ENCODE measurements around the gene RTL10.
"Not testable (repeated sequence)": the region's sequence is repeated elsewhere in the genome, so short reads cannot be mapped to it uniquely, and the experiment has no call there.

Gene RTL10

GRCh38 chr22:19836512-19836911, 18.2 kb downstream of the RTL10 start:
- peaks cover 13% of the 10 kb centered on the region for H3K36me3 Mint-ChIP-seq (ENCODE audit: low read depth)
- peaks cover 25% of the 10 kb centered on the region for H3K4me1 Mint-ChIP-seq (ENCODE audit: low read depth)
- H3K27ac Mint-ChIP-seq: no peak overlapping the region

GRCh38 chr22:19834599-19834998, 20.1 kb downstream of the RTL10 start:
- Mint-ChIP-seq H3K36me3 (ENCODE audit: low read depth) (peaks cover 13% of the 10 kb centered on the region), H3K4me3 (no peak overlapping the region), H3K9me3 (no peaks in the 10 kb centered on the region)

More at GRCh38 chr22:19836512-19836911, 18.2 kb downstream of the RTL10 start:
- Mint-ChIP-seq H3K4me3 (no peak overlapping the region), H3K27me3 (no peaks in the 10 kb centered on the region), H3K9me3 (no peaks in the 10 kb centered on the region)

GRCh38 chr22:19833327-19833726, 21.3 kb downstream of the RTL10 start:
- H3K27ac Mint-ChIP-seq, H3K9me3 Mint-ChIP-seq, H3K27me3 Mint-ChIP-seq, H3K4me3 Mint-ChIP-seq: not testable (repeated sequence)
- peaks cover 13% of the 10 kb centered on the region for H3K36me3 Mint-ChIP-seq (ENCODE audit: low read depth)
- peaks cover 25% of the 10 kb centered on the region for H3K4me1 Mint-ChIP-seq (ENCODE audit: low read depth)

More at GRCh38 chr22:19834599-19834998, 20.1 kb downstream of the RTL10 start:
- Mint-ChIP-seq H3K27ac (no peak overlapping the region), H3K4me1 (ENCODE audit: low read depth) (peaks cover 25% of the 10 kb centered on the region), H3K27me3 (no peaks in the 10 kb centered on the region)

DNA sequence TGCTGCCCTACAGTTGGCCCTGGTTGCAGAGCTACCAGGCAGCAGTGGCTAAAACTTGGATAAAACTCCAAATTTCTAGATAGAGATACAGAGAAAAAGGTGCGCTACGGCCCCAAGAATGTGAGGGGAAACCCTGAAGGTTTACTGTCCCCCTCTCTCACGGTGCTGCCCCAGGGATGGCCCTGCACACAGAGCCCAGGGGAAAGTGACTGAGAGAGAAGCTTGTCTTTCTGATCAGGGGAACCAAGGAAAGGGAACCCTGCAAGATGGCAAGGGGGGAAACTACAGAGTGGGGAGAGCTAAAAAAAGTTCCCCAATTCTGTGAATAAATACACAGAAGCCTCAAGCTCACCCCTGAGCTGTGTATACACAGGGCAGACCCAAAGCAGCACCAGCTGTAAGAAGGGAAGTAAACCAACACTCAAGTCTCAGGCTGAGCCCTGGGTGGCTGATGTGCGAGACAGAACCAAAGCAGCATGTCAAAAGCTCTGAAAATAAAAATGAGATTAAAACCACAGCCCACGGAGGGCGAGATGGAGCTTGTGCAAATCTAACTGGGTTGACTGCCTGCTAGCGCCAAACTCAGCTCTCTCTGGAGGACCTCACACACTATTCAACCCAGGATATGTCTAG, 22.1 kb downstream of the RTL10 start:
- peaks cover 22% of the 10 kb centered on the region for H3K4me1 Mint-ChIP-seq (ENCODE audit: low read depth)
- H3K27ac Mint-ChIP-seq: no peak overlapping the region
- H3K4me3 Mint-ChIP-seq: no peak overlapping the region
- peaks cover 8% of the 10 kb centered on the region for H3K36me3 Mint-ChIP-seq (ENCODE audit: low read depth)
- H3K27me3 Mint-ChIP-seq: no peaks in the 10 kb centered on the region
- no peaks in the 10 kb centered on the region for H3K9me3 Mint-ChIP-seq

- H3K27me3 Mint-ChIP-seq; H3K9me3 Mint-ChIP-seq; H3K36me3 Mint-ChIP-seq (ENCODE audit: low read depth); H3K27ac Mint-ChIP-seq; H3K4me3 Mint-ChIP-seq: not testable (repeated sequence)
- H3K4me1 Mint-ChIP-seq (ENCODE audit: low read depth): peaks cover 21% of the 10 kb centered on the region
Measured at GRCh38 chr22:19831979-19832378, 22.7 kb downstream of the RTL10 start.

DNA sequence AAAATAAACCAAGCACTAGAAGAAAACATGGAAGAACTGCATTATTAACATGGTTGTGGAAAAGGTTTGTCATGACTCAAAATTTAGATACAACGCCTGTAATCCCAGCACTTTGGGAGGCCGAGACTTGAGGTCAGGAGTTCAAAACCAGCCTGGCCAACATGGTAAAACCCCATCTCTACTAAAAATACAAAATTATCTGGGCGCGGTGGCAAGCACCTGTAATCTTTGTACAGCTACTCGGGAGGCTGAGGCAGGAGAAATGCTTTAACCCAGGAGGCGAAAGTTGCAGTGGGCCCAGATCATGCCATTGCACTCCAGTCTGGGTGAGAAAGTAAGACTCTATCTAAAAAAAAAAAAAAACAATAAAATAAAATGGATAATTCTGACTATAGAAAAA, 23.7 kb downstream of the RTL10 start:
- Mint-ChIP-seq H3K4me1 (ENCODE audit: low read depth) (peaks cover 21% of the 10 kb centered on the region), H3K4me3 (no peak overlapping the region), H3K27ac (no peak overlapping the region), H3K9me3 (no peaks in the 10 kb centered on the region), H3K36me3 (ENCODE audit: low read depth) (peaks cover 3% of the 10 kb centered on the region), H3K27me3 (no peaks in the 10 kb centered on the region)

- Mint-ChIP-seq H3K27ac (no peak overlapping the region), H3K27me3 (no peaks in the 10 kb centered on the region), H3K9me3 (no peaks in the 10 kb centered on the region), H3K36me3 (ENCODE audit: low read depth) (peaks cover 3% of the 10 kb centered on the region), H3K4me1 (ENCODE audit: low read depth) (peaks cover 9% of the 10 kb centered on the region), H3K4me3 (no peak overlapping the region)
Measured at GRCh38 chr22:19828035-19828401, 26.7 kb downstream of the RTL10 start.

DNA sequence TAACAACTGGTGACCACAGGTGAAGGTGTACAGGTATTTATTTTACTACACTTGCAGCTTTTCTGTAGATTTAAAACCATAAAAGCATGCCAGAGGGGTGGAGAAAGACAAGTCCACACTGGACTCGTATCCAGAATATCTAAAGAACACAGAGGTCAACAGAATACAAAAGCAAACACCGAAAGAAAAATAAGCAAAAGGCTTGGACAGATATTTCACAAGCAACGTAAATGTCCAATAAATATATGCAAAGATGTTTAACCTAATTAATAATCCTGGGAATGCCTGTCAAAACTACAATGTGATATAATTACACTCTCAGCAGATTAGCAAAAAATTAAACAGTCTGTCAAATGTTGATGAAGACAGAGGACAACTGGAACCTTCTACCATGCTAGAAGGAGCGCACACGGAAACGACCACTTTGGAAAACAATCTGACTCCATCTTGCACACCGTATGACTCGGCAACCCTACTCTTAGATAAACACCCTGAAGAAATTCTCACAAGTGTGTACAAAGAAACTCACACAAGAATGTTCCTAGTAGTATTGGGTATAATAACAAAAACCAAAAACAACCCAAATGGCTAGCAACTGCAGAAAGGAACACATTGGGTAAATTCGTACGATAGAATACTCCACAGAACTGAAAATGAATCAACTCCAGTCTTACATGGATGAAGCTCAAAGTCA, 27.2 kb downstream of the RTL10 start:
- no peaks in the 10 kb centered on the region for H3K9me3 Mint-ChIP-seq
- no peaks in the 10 kb centered on the region for H3K27me3 Mint-ChIP-seq
- no peak overlapping the region for H3K4me3 Mint-ChIP-seq
- H3K4me1 Mint-ChIP-seq (ENCODE audit: low read depth): peaks cover 4% of the 10 kb centered on the region
- H3K36me3 Mint-ChIP-seq (ENCODE audit: low read depth): peaks cover 3% of the 10 kb centered on the region
- no peak overlapping the region for H3K27ac Mint-ChIP-seq

DNA sequence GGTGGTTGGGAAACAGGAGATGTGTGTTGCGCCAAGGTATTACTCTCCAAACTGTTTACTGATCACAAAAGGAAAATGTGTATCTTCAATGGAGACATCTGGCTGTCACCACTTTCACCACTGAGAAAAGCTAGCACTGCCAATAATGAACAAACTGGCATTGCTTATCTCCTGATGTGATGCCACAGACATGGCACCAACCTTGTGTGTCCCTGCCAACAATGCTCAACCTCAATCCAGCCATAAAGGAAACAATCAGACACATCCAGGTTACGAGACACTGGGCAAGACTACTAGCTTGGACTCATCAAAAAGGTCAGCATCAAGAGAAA, 28.1 kb downstream of the RTL10 start:
- H3K36me3 Mint-ChIP-seq (ENCODE audit: low read depth): peaks cover 3% of the 10 kb centered on the region
- H3K4me1 Mint-ChIP-seq (ENCODE audit: low read depth): no peaks in the 10 kb centered on the region
- H3K9me3 Mint-ChIP-seq: no peaks in the 10 kb centered on the region
- H3K27ac Mint-ChIP-seq: no peak overlapping the region
- H3K4me3 Mint-ChIP-seq: no peak overlapping the region
- H3K27me3 Mint-ChIP-seq: no peaks in the 10 kb centered on the region

- H3K4me3 Mint-ChIP-seq: no peak overlapping the region
- no peak overlapping the region for H3K27ac Mint-ChIP-seq
- no peaks in the 10 kb centered on the region for H3K4me1 Mint-ChIP-seq (ENCODE audit: low read depth)
- H3K36me3 Mint-ChIP-seq (ENCODE audit: low read depth): peaks cover 3% of the 10 kb centered on the region
- no peaks in the 10 kb centered on the region for H3K9me3 Mint-ChIP-seq
- no peaks in the 10 kb centered on the region for H3K27me3 Mint-ChIP-seq
Measured at GRCh38 chr22:19825904-19826618, 28.6 kb downstream of the RTL10 start.

DNA sequence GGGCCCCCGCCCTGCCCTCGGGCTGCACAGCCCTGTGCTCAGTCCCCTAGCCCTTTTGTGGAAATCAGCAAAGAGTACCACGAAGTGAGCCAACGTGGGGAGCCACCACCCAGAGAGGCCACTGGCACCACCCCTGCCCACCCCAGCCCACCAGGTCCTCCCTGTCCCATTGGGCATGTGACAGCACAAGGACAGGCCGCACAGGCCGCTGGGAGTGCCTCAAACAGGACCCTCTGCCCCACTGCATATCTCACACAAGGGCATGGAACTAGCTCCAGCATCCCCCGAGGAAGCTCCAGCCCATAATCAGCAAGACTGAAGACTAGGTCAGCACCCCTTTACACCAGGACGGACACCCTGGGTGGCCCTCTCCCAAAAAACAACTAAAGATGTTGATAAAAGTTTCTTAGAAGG, 29.7 kb downstream of the RTL10 start:
- H3K36me3 Mint-ChIP-seq (ENCODE audit: low read depth): peaks cover 3% of the 10 kb centered on the region
- no peak overlapping the region for H3K4me3 Mint-ChIP-seq

GRCh38 chr22:19824212-19824925, 30.3 kb downstream of the RTL10 start:
- H3K27ac Mint-ChIP-seq: no peak overlapping the region
- no peak overlapping the region for H3K4me3 Mint-ChIP-seq

More for the DNA sequence above, 29.7 kb downstream of the RTL10 start:
- Mint-ChIP-seq H3K27ac (no peak overlapping the region), H3K27me3 (no peaks in the 10 kb centered on the region), H3K9me3 (no peaks in the 10 kb centered on the region), H3K4me1 (ENCODE audit: low read depth) (no peaks in the 10 kb centered on the region)

GRCh38 chr22:19823902-19824211, 30.8 kb downstream of the RTL10 start:
- H3K4me1 Mint-ChIP-seq (ENCODE audit: low read depth): no peaks in the 10 kb centered on the region
- no peak overlapping the region for H3K4me3 Mint-ChIP-seq
- H3K9me3 Mint-ChIP-seq: no peaks in the 10 kb centered on the region
- peaks cover 3% of the 10 kb centered on the region for H3K36me3 Mint-ChIP-seq (ENCODE audit: low read depth)
- H3K27me3 Mint-ChIP-seq: no peaks in the 10 kb centered on the region
- no peak overlapping the region for H3K27ac Mint-ChIP-seq

More at GRCh38 chr22:19824212-19824925, 30.3 kb downstream of the RTL10 start:
- no peaks in the 10 kb centered on the region for H3K4me1 Mint-ChIP-seq (ENCODE audit: low read depth)
- no peaks in the 10 kb centered on the region for H3K9me3 Mint-ChIP-seq
- peaks cover 3% of the 10 kb centered on the region for H3K36me3 Mint-ChIP-seq (ENCODE audit: low read depth)
- no peaks in the 10 kb centered on the region for H3K27me3 Mint-ChIP-seq

GRCh38 chr22:19823191-19823901, 31.3 kb downstream of the RTL10 start:
- H3K4me3 Mint-ChIP-seq: no peak overlapping the region
- no peaks in the 10 kb centered on the region for H3K4me1 Mint-ChIP-seq (ENCODE audit: low read depth)
- H3K27ac Mint-ChIP-seq: no peak overlapping the region
- H3K9me3 Mint-ChIP-seq: no peaks in the 10 kb centered on the region
- peaks cover 3% of the 10 kb centered on the region for H3K36me3 Mint-ChIP-seq (ENCODE audit: low read depth)
- no peaks in the 10 kb centered on the region for H3K27me3 Mint-ChIP-seq

All from stimulated activated naive CD8-positive, alpha-beta T cell treated with anti-CD3 and anti-CD28 coated beads, Interleukin-15, Interleukin-2, amounts not matched to agents 100 ng/mL and 50 ng/mL, for 24 hours (primary cell).